ENCODE measurements around the gene PER2.

DNA sequence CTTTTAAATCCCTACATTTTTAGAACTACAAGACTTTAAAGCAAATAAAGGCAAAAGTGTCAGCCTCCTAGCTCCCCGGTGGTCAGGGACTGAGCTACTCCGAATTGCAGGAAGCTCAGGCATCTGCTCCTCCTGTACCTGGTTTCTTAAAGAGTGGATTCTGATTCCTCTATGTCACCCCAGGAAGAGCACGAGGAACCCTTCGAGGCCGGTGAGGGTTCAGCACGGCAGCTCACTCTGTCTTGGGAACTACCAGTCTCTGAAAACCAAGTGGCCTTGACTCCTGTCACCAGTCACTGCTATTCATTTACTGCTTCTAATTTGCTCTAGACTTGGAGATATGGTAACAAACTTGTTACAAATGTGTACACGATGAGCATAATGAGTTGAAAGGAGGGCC lies 2.3 kb downstream of the PER2 start:
- TF ChIP-seq, protein P1, sequence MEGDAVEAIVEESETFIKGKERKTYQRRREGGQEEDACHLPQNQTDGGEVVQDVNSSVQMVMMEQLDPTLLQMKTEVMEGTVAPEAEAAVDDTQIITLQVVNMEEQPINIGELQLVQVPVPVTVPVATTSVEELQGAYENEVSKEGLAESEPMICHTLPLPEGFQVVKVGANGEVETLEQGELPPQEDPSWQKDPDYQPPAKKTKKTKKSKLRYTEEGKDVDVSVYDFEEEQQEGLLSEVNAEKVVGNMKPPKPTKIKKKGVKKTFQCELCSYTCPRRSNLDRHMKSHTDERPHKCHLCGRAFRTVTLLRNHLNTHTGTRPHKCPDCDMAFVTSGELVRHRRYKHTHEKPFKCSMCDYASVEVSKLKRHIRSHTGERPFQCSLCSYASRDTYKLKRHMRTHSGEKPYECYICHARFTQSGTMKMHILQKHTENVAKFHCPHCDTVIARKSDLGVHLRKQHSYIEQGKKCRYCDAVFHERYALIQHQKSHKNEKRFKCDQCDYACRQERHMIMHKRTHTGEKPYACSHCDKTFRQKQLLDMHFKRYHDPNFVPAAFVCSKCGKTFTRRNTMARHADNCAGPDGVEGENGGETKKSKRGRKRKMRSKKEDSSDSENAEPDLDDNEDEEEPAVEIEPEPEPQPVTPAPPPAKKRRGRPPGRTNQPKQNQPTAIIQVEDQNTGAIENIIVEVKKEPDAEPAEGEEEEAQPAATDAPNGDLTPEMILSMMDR (IDR thresholded peaks at IDR 0.05 in 2 of 3, conservative IDR thresholded peaks at IDR 0.05 in 1 of 3; ENCODE audit: control insufficient read depth in 2 of 3, extremely low read depth in 1 of 3, insufficient read depth in 1 of 3, low read depth in 3 of 3, low read length in 3 of 3), result no peak
- TF ChIP-seq HDAC6 (IDR thresholded peaks at IDR 0.05; ENCODE audit: unreplicated experiment) (no peak), POLR2A (IDR thresholded peaks at IDR 0.05; ENCODE audit: low read depth, low read length) (no peak), CEBPB (IDR thresholded peaks at IDR 0.05; ENCODE audit: borderline replicate concordance in 1 of 2, low read depth in 2 of 2, low read length in 2 of 2) (no peak), GATAD2B (conservative IDR thresholded peaks at IDR 0.05; ENCODE audit: low read depth) (no peak), CREB1 (IDR thresholded peaks at IDR 0.05; ENCODE audit: low read depth) (no peak), RELA (IDR thresholded peaks at IDR 0.05; ENCODE audit: borderline replicate concordance, partially characterized antibody) (no peak), NFXL1 (IDR thresholded peaks at IDR 0.05; ENCODE audit: borderline replicate concordance) (no peak), TAF1 (IDR thresholded peaks at IDR 0.05; ENCODE audit: borderline replicate concordance, low read depth, low read length) (no peak)
- TF ChIP-seq, protein P2, sequence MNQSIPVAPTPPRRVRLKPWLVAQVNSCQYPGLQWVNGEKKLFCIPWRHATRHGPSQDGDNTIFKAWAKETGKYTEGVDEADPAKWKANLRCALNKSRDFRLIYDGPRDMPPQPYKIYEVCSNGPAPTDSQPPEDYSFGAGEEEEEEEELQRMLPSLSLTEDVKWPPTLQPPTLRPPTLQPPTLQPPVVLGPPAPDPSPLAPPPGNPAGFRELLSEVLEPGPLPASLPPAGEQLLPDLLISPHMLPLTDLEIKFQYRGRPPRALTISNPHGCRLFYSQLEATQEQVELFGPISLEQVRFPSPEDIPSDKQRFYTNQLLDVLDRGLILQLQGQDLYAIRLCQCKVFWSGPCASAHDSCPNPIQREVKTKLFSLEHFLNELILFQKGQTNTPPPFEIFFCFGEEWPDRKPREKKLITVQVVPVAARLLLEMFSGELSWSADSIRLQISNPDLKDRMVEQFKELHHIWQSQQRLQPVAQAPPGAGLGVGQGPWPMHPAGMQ (IDR thresholded peaks at IDR 0.05; ENCODE audit: borderline replicate concordance), result no peak
- TF ChIP-seq, protein P3, sequence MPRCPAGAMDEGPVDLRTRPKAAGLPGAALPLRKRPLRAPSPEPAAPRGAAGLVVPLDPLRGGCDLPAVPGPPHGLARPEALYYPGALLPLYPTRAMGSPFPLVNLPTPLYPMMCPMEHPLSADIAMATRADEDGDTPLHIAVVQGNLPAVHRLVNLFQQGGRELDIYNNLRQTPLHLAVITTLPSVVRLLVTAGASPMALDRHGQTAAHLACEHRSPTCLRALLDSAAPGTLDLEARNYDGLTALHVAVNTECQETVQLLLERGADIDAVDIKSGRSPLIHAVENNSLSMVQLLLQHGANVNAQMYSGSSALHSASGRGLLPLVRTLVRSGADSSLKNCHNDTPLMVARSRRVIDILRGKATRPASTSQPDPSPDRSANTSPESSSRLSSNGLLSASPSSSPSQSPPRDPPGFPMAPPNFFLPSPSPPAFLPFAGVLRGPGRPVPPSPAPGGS (IDR thresholded peaks at IDR 0.05; ENCODE audit: borderline replicate concordance, insufficient read depth, low read depth, low read length, poor library complexity, severe bottlenecking), result no peak
- TF ChIP-seq, protein P4, sequence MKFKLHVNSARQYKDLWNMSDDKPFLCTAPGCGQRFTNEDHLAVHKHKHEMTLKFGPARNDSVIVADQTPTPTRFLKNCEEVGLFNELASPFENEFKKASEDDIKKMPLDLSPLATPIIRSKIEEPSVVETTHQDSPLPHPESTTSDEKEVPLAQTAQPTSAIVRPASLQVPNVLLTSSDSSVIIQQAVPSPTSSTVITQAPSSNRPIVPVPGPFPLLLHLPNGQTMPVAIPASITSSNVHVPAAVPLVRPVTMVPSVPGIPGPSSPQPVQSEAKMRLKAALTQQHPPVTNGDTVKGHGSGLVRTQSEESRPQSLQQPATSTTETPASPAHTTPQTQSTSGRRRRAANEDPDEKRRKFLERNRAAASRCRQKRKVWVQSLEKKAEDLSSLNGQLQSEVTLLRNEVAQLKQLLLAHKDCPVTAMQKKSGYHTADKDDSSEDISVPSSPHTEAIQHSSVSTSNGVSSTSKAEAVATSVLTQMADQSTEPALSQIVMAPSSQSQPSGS (IDR thresholded peaks at IDR 0.05; ENCODE audit: low read length), result no peak
- TF ChIP-seq, protein P5, sequence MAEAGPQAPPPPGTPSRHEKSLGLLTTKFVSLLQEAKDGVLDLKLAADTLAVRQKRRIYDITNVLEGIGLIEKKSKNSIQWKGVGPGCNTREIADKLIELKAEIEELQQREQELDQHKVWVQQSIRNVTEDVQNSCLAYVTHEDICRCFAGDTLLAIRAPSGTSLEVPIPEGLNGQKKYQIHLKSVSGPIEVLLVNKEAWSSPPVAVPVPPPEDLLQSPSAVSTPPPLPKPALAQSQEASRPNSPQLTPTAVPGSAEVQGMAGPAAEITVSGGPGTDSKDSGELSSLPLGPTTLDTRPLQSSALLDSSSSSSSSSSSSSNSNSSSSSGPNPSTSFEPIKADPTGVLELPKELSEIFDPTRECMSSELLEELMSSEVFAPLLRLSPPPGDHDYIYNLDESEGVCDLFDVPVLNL (IDR thresholded peaks at IDR 0.05; ENCODE audit: low read depth, low read length), result no peak
- TF ChIP-seq, protein P6, sequence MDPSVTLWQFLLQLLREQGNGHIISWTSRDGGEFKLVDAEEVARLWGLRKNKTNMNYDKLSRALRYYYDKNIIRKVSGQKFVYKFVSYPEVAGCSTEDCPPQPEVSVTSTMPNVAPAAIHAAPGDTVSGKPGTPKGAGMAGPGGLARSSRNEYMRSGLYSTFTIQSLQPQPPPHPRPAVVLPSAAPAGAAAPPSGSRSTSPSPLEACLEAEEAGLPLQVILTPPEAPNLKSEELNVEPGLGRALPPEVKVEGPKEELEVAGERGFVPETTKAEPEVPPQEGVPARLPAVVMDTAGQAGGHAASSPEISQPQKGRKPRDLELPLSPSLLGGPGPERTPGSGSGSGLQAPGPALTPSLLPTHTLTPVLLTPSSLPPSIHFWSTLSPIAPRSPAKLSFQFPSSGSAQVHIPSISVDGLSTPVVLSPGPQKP (IDR thresholded peaks at IDR 0.05; ENCODE audit: low read depth, low read length), result no peak

Measured in GM12878 (cell line).